Body of pancreas (tissue), 4 donors: ENCODE data around the gene NGEF. TPM values are rescaled to one million over a fixed set of nuclear protein-coding genes. Genes with fewer than 3 reads are reported as not detected.

Experiments used
- ATAC-seq: fragments of 150-250 bp; one replicate; pipeline ENCODE4 v1.9.1; 2016
- DNase-seq, 4 donors: peaks; one replicate each; pipeline ENCODE4 v3.0.0-alpha.2; 2019
- H3K27ac ChIP-seq, 4 donors: fragments of 200-600 bp; sonication (generic); 1 replicate in 3 of 4; 2 replicates in 1 of 4; pipeline versions ENCODE4 v1.5.1 to v1.6.1; 2016 to 2019; ENCODE audit warnings: mild to moderate bottlenecking in 1 of 4, mixed read lengths in 1 of 4, moderate library complexity in 1 of 4
- H3K27me3 ChIP-seq, 2 donors: fragments of 200-600 bp; sonication (generic); one replicate each; pipeline ENCODE4 v1.6.0; 2016; ENCODE audit warnings: mild to moderate bottlenecking in 1 of 2
- H3K36me3 ChIP-seq, 2 donors: fragments of 200-600 bp; sonication (generic); replicated peaks in 1 of 2; 2 replicates each; pipeline ENCODE4 v1.5.1; 2016; ENCODE audit warnings: low read depth in 2 of 2; ENCODE audit not compliant: insufficient read depth in 1 of 2
- H3K4me1 ChIP-seq: fragments of 200-600 bp; sonication (generic); one replicate; pipeline ENCODE4 v1.6.0; 2016
- H3K4me3 ChIP-seq, 2 donors: fragments of 200-600 bp; sonication (generic); 1 replicate in 1 of 2; 2 replicates in 1 of 2; pipeline ENCODE4 v1.5.1; 2016 to 2019
- H3K9me3 ChIP-seq, 3 donors: fragments of 200-600 bp; sonication (generic); 1 replicate in 2 of 3; 2 replicates in 1 of 3; pipeline ENCODE4 v1.5.1; 2016
- CTCF ChIP-seq, 7 experiments: fragments of 450-650 bp in 4 of 7; fragments of 200-600 bp in 3 of 7; sonication (generic) in 3 of 7; IDR thresholded peaks; one replicate each; pipeline ENCODE4 v1.5.1; 2016 to 2019; ENCODE audit warnings: antibody characterized with exemption in 7 of 7
- POLR2A ChIP-seq, 3 donors: fragments of 450-650 bp; IDR thresholded peaks; one replicate each; pipeline ENCODE4 v1.6.1; 2016; ENCODE audit warnings: antibody characterized with exemption in 3 of 3, mild to moderate bottlenecking in 2 of 3
- WGBS, 2 donors: methylation state at CpG; one replicate each; pipeline ENCODE4 v1.1.5; 2017; 5-methylcytosine and 5-hydroxymethylcytosine counted together
- intact Hi-C: fragments of 100-400 bp; cut with DNase I; formaldehyde crosslinking; loops from one replicate; pipeline ENCODE4 v1.15.1; 2023
- total RNA-seq, 2 donors: library from RNA; depleted of rRNA; stranded (reverse); fragments of >200 nt; gene quantifications; one replicate each; pipeline ENCODE4 v1.1.0, GENCODE V29; 2016

NGEF gene
- total RNA-seq, 2 donors from 2014 or later, result 4.9 to 7.0 TPM

- no peak overlapping the region for H3K4me3 ChIP-seq
- no peaks in the 10 kb centered on the region for H3K9me3 ChIP-seq
- intact Hi-C loops, result no loop called here
- ATAC-seq (no peak), DNase-seq (no peak)
- no peaks in the 10 kb centered on the region for H3K27me3 ChIP-seq
- TF ChIP-seq CTCF (IDR thresholded peaks at IDR 0.05), result no peak
- TF ChIP-seq POLR2A (IDR thresholded peaks at IDR 0.05), result no peak
- 86 to 90% methylated on average over 7 of the region's 7 CpGs for WGBS, 2 donors
- no peaks in the 10 kb centered on the region for H3K4me1 ChIP-seq
- H3K36me3 ChIP-seq, result no peaks in the 10 kb centered on the region
- H3K27ac ChIP-seq, result no peak overlapping the region
Observed at GRCh38 chr2:232974396-232974795, 38.7 kb downstream of the NGEF start.

GRCh38 chr2:232973796-232974195, 39.3 kb downstream of the NGEF start:
- WGBS, 2 donors, result 79 to 82% methylated on average over 3 of the region's 3 CpGs

GRCh38 chr2:232973011-232973735, 39.9 kb downstream of the NGEF start:
- intact Hi-C loops, result no loop called here
- H3K27me3 ChIP-seq, result no peaks in the 10 kb centered on the region
- no peak overlapping the region for H3K4me3 ChIP-seq
- ATAC-seq, result no peak
- no peaks in the 10 kb centered on the region for H3K9me3 ChIP-seq
- H3K36me3 ChIP-seq, result no peaks in the 10 kb centered on the region
- H3K27ac ChIP-seq, result no peak overlapping the region
- TF ChIP-seq CTCF (IDR thresholded peaks at IDR 0.05) (no peak), POLR2A (IDR thresholded peaks at IDR 0.05) (no peak)
- no peaks in the 10 kb centered on the region for H3K4me1 ChIP-seq
- 83 to 91% methylated on average over 10 of the region's 10 CpGs for WGBS, 2 donors
- DNase-seq, result no peak

More at GRCh38 chr2:232973796-232974195, 39.3 kb downstream of the NGEF start:
- ATAC-seq, result no peak
- TF ChIP-seq CTCF (IDR thresholded peaks at IDR 0.05) (no peak), POLR2A (IDR thresholded peaks at IDR 0.05) (no peak)
- Histone ChIP-seq H3K27ac (no peak overlapping the region), H3K4me1 (no peaks in the 10 kb centered on the region), H3K36me3 (no peaks in the 10 kb centered on the region), H3K27me3 (no peaks in the 10 kb centered on the region), H3K4me3 (no peak overlapping the region), H3K9me3 (no peaks in the 10 kb centered on the region)
- intact Hi-C loops, result no loop called here
- no peak for DNase-seq

GRCh38 chr2:232971744-232972143, 41.3 kb downstream of the NGEF start:
- Histone ChIP-seq H3K4me3 (no peak overlapping the region), H3K27ac (no peak overlapping the region), H3K36me3 (no peaks in the 10 kb centered on the region), H3K9me3 (no peaks in the 10 kb centered on the region), H3K4me1 (no peaks in the 10 kb centered on the region), H3K27me3 (no peaks in the 10 kb centered on the region)
- 59 to 64% methylated on average over 5 of the region's 5 CpGs for WGBS, 2 donors
- DNase-seq (no peak), ATAC-seq (no peak)
- no peak for TF ChIP-seq CTCF (IDR thresholded peaks at IDR 0.05)
- TF ChIP-seq POLR2A (IDR thresholded peaks at IDR 0.05), result no peak
- intact Hi-C loops, result no loop called here

- no peak for DNase-seq
- intact Hi-C loops, result no loop called here
- WGBS, 2 donors, result 88 to 95% methylated on average over 2 of the region's 2 CpGs
- ATAC-seq, result no peak
- no peak overlapping the region for H3K4me3 ChIP-seq
- TF ChIP-seq POLR2A (IDR thresholded peaks at IDR 0.05), result no peak
- H3K27ac ChIP-seq, result no peak overlapping the region
- no peaks in the 10 kb centered on the region for H3K9me3 ChIP-seq
- H3K27me3 ChIP-seq, result no peaks in the 10 kb centered on the region
- H3K36me3 ChIP-seq, result no peaks in the 10 kb centered on the region
- no peaks in the 10 kb centered on the region for H3K4me1 ChIP-seq
Observed at GRCh38 chr2:232970051-232970450, 43.0 kb downstream of the NGEF start.
